HCT116 (cell line): ENCODE data around the gene TRIOBP. TPM values are rescaled to one million over a fixed set of nuclear protein-coding genes. Genes with fewer than 3 reads are reported as not detected.

Experiments
- ATAC-seq: fragments of 200-7000 bp; cut with Tn5 transposase; 2 replicates; pipeline ENCODE4 v1.9.1; 2020; ENCODE audit warnings: mild to moderate bottlenecking, moderate library complexity
- BruUV-seq: library from RNA; stranded (reverse); fragments of 400-500 nt; replicated peaks from 2 replicates; lab custom pipeline; 2021; lab: Mats Ljungman, UMichigan
- CTCF ChIA-PET: fragments of 300-600 bp; sonication (Branson Sonifier 250); formaldehyde crosslinking; loops from one replicate; lab custom pipeline; 2021; ENCODE audit warnings: antibody characterized with exemption; lab: Charles Lee
- POLR2A ChIA-PET: fragments of 300-600, 350-600 bp; sonication (Branson Sonifier 250); formaldehyde crosslinking; loops from one replicate; lab custom pipeline; 2021; ENCODE audit warnings: antibody characterized with exemption; lab: Charles Lee
- RAD21 ChIA-PET, 2 experiments: fragments of 300-600 bp; sonication (Branson Sonifier 250); formaldehyde crosslinking; loops; one replicate each; lab custom pipeline; 2023; ENCODE audit warnings: low total read pairs in 2 of 2; ENCODE audit not compliant: uncharacterized antibody in 2 of 2, unreplicated experiment in 2 of 2, low non-redundant PET in 1 of 2; lab: Charles Lee
- DNase-seq: peaks from one replicate; pipeline ENCODE4 v3.0.0-alpha.2; 2010; ENCODE audit warnings: low read depth, low spot score
- H2AFZ ChIP-seq: fragments of 200-600 bp; shearing (Covaris generic), sonication (generic); 2 replicates; pipeline ENCODE4 v1.6.1; 2017; ENCODE audit warnings: low read depth, mixed run types, mixed read lengths, antibody characterized with exemption, low read length; ENCODE audit not compliant: poor library complexity, severe bottlenecking
- H3K27ac ChIP-seq: 2 replicates; pipeline ENCODE4 v1.5.1; 2012; ENCODE audit warnings: low read depth, low read length
- H3K27me3 ChIP-seq: fragments of 200-600 bp; sonication (generic); 2 replicates; pipeline ENCODE4 v1.6.1; 2016; ENCODE audit warnings: mixed run types, low read length, mixed read lengths; ENCODE audit not compliant: insufficient read depth
- H3K36me3 ChIP-seq, 2 experiments: fragments of 200-500 bp in 1 of 2; fragments of 200-600 bp in 1 of 2; sonication (Bioruptor generic) in 1 of 2; sonication (generic) in 1 of 2; 2 replicates each; pipeline versions ENCODE4 v1.5.1 to v1.6.1; 2014 to 2016; ENCODE audit warnings: low read length in 2 of 2, inconsistent platforms in 1 of 2, mixed read lengths in 1 of 2, mixed run types in 1 of 2; ENCODE audit not compliant: insufficient read depth in 2 of 2, control insufficient read depth in 1 of 2
- H3K4me1 ChIP-seq, 2 experiments: fragments of 200-600 bp in 1 of 2; sonication (generic) in 1 of 2; 2 replicates each; pipeline versions ENCODE4 v1.5.1 to v1.6.1; 2012 to 2017; ENCODE audit warnings: low read length in 2 of 2, inconsistent platforms in 1 of 2, mild to moderate bottlenecking in 1 of 2, mixed read lengths in 1 of 2, mixed run types in 1 of 2, moderate library complexity in 1 of 2; ENCODE audit not compliant: insufficient read depth in 2 of 2, control insufficient read depth in 1 of 2
- H3K4me2 ChIP-seq: fragments of 200-600 bp; sonication (generic); 2 replicates; pipeline ENCODE4 v1.6.1; 2017; ENCODE audit warnings: mixed run types, low read length, mixed read lengths
- H3K4me3 ChIP-seq, 2 experiments: fragments of 200-600 bp in 1 of 2; sonication (generic) in 1 of 2; replicated peaks in 1 of 2; 2 replicates each; pipeline ENCODE4 v1.5.1; 2011 to 2016; ENCODE audit warnings: low read length in 2 of 2, control low read depth in 1 of 2, low read depth in 1 of 2, mild to moderate bottlenecking in 1 of 2, mixed read lengths in 1 of 2, mixed run types in 1 of 2
- H3K79me2 ChIP-seq: fragments of 200-600 bp; sonication (generic); 2 replicates; pipeline ENCODE4 v1.6.1; 2017; ENCODE audit warnings: mild to moderate bottlenecking, mixed run types, low read length, moderate library complexity, mixed read lengths; ENCODE audit not compliant: insufficient read depth
- H3K9ac ChIP-seq: fragments of 200-600 bp; sonication (generic); 2 replicates; pipeline ENCODE4 v1.6.1; 2016; ENCODE audit warnings: low read length, mixed read lengths
- H3K9me2 ChIP-seq: fragments of 200-600 bp; sonication (generic), shearing (Covaris generic); 2 replicates; pipeline ENCODE4 v1.6.1; 2017; ENCODE audit warnings: mixed run types, mild to moderate bottlenecking, moderate library complexity; ENCODE audit not compliant: insufficient read depth
- H3K9me3 ChIP-seq, 2 experiments: fragments of 200-500 bp in 1 of 2; fragments of 200-600 bp in 1 of 2; sonication (Bioruptor generic) in 1 of 2; sonication (generic) in 1 of 2; 2 replicates each; pipeline ENCODE4 v1.6.1; 2014 to 2017; ENCODE audit warnings: low read length in 2 of 2, mixed read lengths in 2 of 2, inconsistent platforms in 1 of 2, low read depth in 1 of 2, mild to moderate bottlenecking in 1 of 2, mixed run types in 1 of 2, moderate library complexity in 1 of 2; ENCODE audit not compliant: control insufficient read depth in 1 of 2, insufficient read depth in 1 of 2
- H4K20me1 ChIP-seq: fragments of 200-600 bp; sonication (generic), shearing (Covaris generic); 2 replicates; pipeline ENCODE4 v1.6.1; 2017; ENCODE audit warnings: mixed run types, mild to moderate bottlenecking, moderate library complexity; ENCODE audit not compliant: insufficient read depth
- ATF3 ChIP-seq: IDR thresholded peaks from 2 replicates; pipeline ENCODE4 v1.6.1; 2012
- CBX3 ChIP-seq: IDR thresholded peaks from 2 replicates; pipeline ENCODE4 v1.6.1; 2012; ENCODE audit warnings: low read depth
- CEBPB ChIP-seq: IDR thresholded peaks from 2 replicates; pipeline ENCODE4 v1.6.1; 2012; ENCODE audit warnings: low read depth
- CTCF ChIP-seq, 3 experiments: fragments of 200-600 bp in 1 of 3; sonication (generic) in 1 of 3; IDR thresholded peaks in 2 of 3; conservative IDR thresholded peaks in 1 of 3; 2 replicates each; pipeline ENCODE4 v1.5.1; 2012 to 2017; ENCODE audit warnings: low read depth in 2 of 3, low read length in 2 of 3, antibody characterized with exemption in 1 of 3, borderline replicate concordance in 1 of 3, control low read depth in 1 of 3, mild to moderate bottlenecking in 1 of 3, mixed read lengths in 1 of 3, mixed run types in 1 of 3, moderate library complexity in 1 of 3; ENCODE audit not compliant: insufficient read depth in 1 of 3
- EGR1 ChIP-seq: IDR thresholded peaks from 2 replicates; pipeline ENCODE4 v1.6.1; 2012; ENCODE audit warnings: low read depth
- ELF1 ChIP-seq: IDR thresholded peaks from 2 replicates; pipeline ENCODE4 v1.6.1; 2012; ENCODE audit warnings: low read depth, borderline replicate concordance
- EZH2phosphoT487 ChIP-seq: fragments of 200-600 bp; IDR thresholded peaks from 2 replicates; pipeline ENCODE4 v1.6.1; 2018; ENCODE audit warnings: antibody characterized with exemption, borderline replicate concordance
- FOSL1 ChIP-seq: IDR thresholded peaks from 2 replicates; pipeline ENCODE4 v1.6.1; 2012; ENCODE audit warnings: low read depth
- JUND ChIP-seq: IDR thresholded peaks from 2 replicates; pipeline ENCODE4 v1.6.1; 2012
- MAX ChIP-seq: IDR thresholded peaks from 2 replicates; pipeline ENCODE4 v1.6.1; 2012
- POLR2A ChIP-seq: IDR thresholded peaks from 2 replicates; pipeline ENCODE4 v1.7.0; 2011; ENCODE audit warnings: borderline replicate concordance; ENCODE audit not compliant: insufficient read depth, insufficient read length; ENCODE audit errors: extremely low read depth
- POLR2AphosphoS5 ChIP-seq: IDR thresholded peaks from 2 replicates; pipeline ENCODE4 v1.6.1; 2011; ENCODE audit warnings: mild to moderate bottlenecking, low read depth, low read length, moderate library complexity
- SIN3A ChIP-seq: IDR thresholded peaks from 2 replicates; pipeline ENCODE4 v1.6.1; 2012; ENCODE audit warnings: low read depth
- SP1 ChIP-seq: IDR thresholded peaks from 2 replicates; pipeline ENCODE4 v1.6.1; 2012; ENCODE audit warnings: low read depth
- SRF ChIP-seq: IDR thresholded peaks from 2 replicates; pipeline ENCODE4 v1.6.1; 2012; ENCODE audit warnings: low read depth
- TCF7L2 ChIP-seq: IDR thresholded peaks from 2 replicates; pipeline ENCODE4 v1.7.0; 2011; ENCODE audit warnings: borderline replicate concordance, inconsistent platforms; ENCODE audit not compliant: insufficient read depth, insufficient read length; ENCODE audit errors: extremely low read depth
- YY1 ChIP-seq: IDR thresholded peaks from 2 replicates; pipeline ENCODE4 v1.6.1; 2011; ENCODE audit warnings: low read length, low read depth, moderate library complexity, mild to moderate bottlenecking; ENCODE audit not compliant: insufficient replicate concordance; ENCODE audit errors: extremely low read depth
- ZBTB33 ChIP-seq: IDR thresholded peaks from 2 replicates; pipeline ENCODE4 v1.6.1; 2011; ENCODE audit warnings: mild to moderate bottlenecking, low read length, moderate library complexity; ENCODE audit not compliant: insufficient replicate concordance; ENCODE audit errors: extremely low read depth
- ZFX ChIP-seq: fragments of 450-650 bp; IDR thresholded peaks from 2 replicates; pipeline ENCODE4 v1.6.1; 2017
- intact Hi-C: fragments of 100-400 bp; cut with micrococcal nuclease; formaldehyde crosslinking; loops from 2 replicates; pipeline ENCODE4 v1.10.0; 2022
- total RNA-seq: library from RNA; stranded (reverse); gene quantifications from one replicate; pipeline ENCODE4 v1.2.1, GENCODE V29; 2021; ENCODE audit not compliant: unreplicated experiment

The TRIOBP gene
- total RNA-seq, 1 experiment from 2014 or later = 244 TPM

GRCh38 chr22:37807410-37808293, 110.8 kb downstream of the TRIOBP start, which contains the start of gene GCAT:
Gene GCAT, plus strand, starts transcription at chr22:37807934. Its CDS starts 34 bp downstream, at chr22:37807968.
- POLR2A ChIA-PET = interaction anchor here (0.6 to 4.3 kb wide), 31 partner anchors 8 to 1406 kb away, joined by 3 to 41 read pairs (median 4); partner anchors contain the start of genes ANKRD54, C22orf23, GALR3 and GGA1
- H3K79me2 ChIP-seq = peaks cover 52% of the 10 kb centered on the region
- H3K27me3 ChIP-seq = no peaks in the 10 kb centered on the region
- peak within 1 kb of the TSS; percentile 80 to 95 for H3K4me3 ChIP-seq
- peak within 1 kb of the TSS; percentile 91 for H3K4me2 ChIP-seq
- peaks cover 15 to 60% of the 10 kb centered on the region in 2 experiments; a peak in 3 of 4 replicates for H3K4me1 ChIP-seq
- intact Hi-C loops = loop anchor here (5.0 kb wide), 1 partner anchor 200 kb away; the partner anchor contains the start of gene GGA1
- H3K9ac ChIP-seq = peak within 1 kb of the TSS; percentile 98
- RAD21 ChIA-PET = interaction anchor here in 1 of 2 experiments (1.2 kb wide), 1 partner anchor 25 kb away, joined by 4 read pairs; no protein-coding TSS in a partner anchor
- peak; percentile 95 for DNase-seq
- H3K27ac ChIP-seq = peak within 1 kb of the TSS; percentile 87
- no TSS peak for BruUV-seq
- H3K9me2 ChIP-seq = no peaks in the 10 kb centered on the region
- no peaks in the 10 kb centered on the region for H4K20me1 ChIP-seq
- H2AFZ ChIP-seq = no peak within 1 kb of the TSS
- CTCF ChIA-PET = interaction anchor here (0.8 to 1.9 kb wide), 5 partner anchors 10 to 164 kb away, joined by 3 to 17 read pairs (median 5); partner anchors contain the start of gene GALR3
- TF ChIP-seq ELF1 (no peak; the same call in 1 of the 2 replicates), POLR2AphosphoS5 (peak; percentile 97), ATF3 (no peak), SRF (peak; percentile 85), YY1 (no peak), CBX3 (peak; percentile 75), CTCF (IDR thresholded peaks at IDR 0.05 in 2 of 3, conservative IDR thresholded peaks at IDR 0.05 in 1 of 3; ENCODE audit: borderline replicate concordance in 1 of 3, insufficient read depth in 1 of 3, low read depth in 2 of 3, low read length in 2 of 3) (no peak), ZBTB33 (peak; percentile 58), MAX (peak; percentile 92), POLR2A (peak; percentile 78), FOSL1 (peak; percentile 29), EZH2phosphoT487 (no peak), SIN3A (peak; percentile 98), SP1 (peak; percentile 82), TCF7L2 (peak; percentile 79), CEBPB (no peak; the same call in 1 of the 2 replicates), ZFX (peak; percentile 31; the same call in 1 of the 2 replicates), JUND (peak; percentile 82), EGR1 (peak; percentile 76)
- H3K9me3 ChIP-seq = no peaks in the 10 kb centered on the region
- no peaks in the 10 kb centered on the region for H3K36me3 ChIP-seq
- ATAC-seq = peak; percentile 81
